H4 (cell line): Measurements from ENCODE around the gene CDYL2. TPM values are rescaled to one million over a fixed set of nuclear protein-coding genes. Genes with fewer than 3 reads are reported as not detected.

Experiments used
- DNase-seq: peaks from one replicate; pipeline ENCODE4 v3.0.0-alpha.2; 2015; ENCODE audit warnings: low spot score
- total RNA-seq: library from RNA; depleted of rRNA; stranded (reverse); fragments of >200 nt; shearing (Covaris generic); gene quantifications from 2 replicates; pipeline ENCODE4 v1.2.3, GENCODE V29; 2014

CDYL2 gene
- total RNA-seq, 1 experiment from 2014 or later, result 5.7 TPM

DNA sequence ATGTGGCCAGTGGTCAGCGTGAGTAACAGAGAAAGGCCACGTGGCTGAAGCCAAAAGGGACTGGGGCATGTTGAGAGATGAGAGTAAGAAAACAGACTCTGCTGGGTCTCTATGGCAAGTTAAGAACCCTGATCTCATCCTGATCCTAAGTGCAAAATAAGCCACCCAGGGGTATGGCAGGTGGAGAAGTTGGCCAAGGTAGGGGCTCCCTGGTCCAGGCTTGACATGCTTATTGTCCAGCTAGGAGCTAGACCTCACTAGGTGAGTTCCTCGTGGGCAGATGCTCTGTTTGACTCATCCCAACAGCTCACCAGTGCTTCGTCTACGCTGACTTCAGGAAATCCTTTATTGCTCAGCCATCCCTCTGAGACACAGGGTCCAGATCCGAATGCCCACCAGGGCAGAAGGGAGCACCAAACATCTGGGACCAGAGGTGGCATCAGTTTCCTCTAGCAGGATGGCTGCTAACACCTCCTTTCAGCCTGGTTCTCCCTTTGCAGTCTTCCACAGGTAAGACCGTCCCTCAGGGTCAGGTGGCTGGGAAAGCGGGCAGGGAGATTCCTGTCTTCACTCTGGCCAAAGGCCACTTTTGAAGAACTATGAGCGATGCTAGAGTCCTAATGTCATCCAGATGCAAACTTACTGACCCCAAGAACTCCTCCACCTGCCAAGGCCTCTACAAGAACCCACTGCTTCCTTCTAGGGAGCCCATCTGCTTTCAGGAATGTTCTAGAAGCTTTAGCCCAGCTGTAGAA, 99.5 kb downstream of the CDYL2 start:
- no peak for DNase-seq

- no peak for DNase-seq
Observed at GRCh38 chr16:80703131-80704071, 101.0 kb downstream of the CDYL2 start.

- DNase-seq, result no peak
Observed at GRCh38 chr16:80702696-80703095, 101.7 kb downstream of the CDYL2 start.

GRCh38 chr16:80700558-80700957, 103.8 kb downstream of the CDYL2 start:
- no peak for DNase-seq

GRCh38 chr16:80695020-80695419, 109.4 kb downstream of the CDYL2 start:
- no peak for DNase-seq

GRCh38 chr16:80693553-80693952, 110.8 kb downstream of the CDYL2 start:
- no peak for DNase-seq

DNA sequence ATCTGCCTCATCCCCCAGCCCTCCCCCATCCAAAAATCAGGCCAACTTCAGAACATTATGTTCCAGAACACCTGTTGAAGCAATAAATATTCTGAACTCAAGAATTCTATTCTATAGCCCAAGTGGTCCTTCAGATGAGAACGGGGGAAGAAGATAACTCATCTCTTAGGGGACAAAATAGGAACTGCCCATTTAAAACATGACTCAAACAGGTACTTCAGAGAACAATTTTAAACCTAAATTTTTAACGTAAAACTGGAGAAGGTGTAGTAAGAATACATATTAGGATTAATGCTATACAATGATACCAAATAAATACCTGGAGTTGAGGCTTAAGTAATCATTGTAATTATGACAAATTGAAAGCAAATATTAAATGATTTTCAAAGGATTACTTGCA, 112.1 kb downstream of the CDYL2 start:
- no peak for DNase-seq

DNA sequence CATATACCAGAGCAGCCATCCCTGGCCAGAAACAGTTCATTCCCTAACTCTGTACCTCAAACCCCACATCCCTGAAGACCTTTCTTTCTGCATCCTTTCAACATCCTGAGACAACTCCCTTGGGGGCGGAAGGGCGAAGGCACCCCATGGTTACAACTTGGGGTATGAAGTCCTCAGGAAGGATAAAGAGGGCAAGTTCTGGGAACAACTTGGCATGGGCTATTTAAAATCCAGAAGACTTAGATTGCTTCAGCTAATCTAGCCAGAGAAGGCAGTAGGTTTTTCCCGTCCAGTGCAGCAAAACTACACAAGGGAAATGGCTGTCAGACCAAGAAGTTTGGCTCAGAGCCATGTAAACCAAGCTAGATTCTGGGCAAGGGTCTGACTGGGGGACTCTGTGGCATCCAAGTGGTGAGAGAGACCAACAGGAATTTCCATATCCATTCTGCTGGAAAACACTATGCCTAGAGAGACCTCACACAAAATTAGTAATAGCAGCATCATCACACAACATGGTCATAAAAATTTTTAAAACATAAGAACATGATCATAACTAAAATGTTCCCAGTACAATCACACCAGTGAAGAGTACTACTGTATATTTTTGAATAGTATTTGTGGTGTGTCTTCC, 113.2 kb downstream of the CDYL2 start:
- DNase-seq, result no peak

DNA sequence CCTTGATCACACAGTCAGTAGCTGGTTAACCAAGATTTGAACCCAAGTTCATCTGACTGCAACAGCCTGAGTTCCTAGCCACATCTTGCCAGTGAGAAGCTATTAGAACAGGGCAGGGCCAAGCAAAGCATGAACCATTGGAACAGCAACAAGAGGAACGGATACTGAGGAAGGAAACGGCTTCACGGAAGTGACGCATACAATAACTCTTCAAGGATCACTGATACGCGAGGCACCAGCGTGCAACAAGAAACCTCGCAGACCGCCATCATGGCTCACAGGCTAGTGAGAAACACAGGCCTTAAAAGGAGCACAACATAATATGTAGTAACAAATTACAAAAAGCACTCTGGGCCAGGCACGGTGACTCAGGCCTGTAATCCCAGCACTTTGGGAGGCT, 114.9 kb downstream of the CDYL2 start:
- no peak for DNase-seq

- no peak for DNase-seq
Observed at GRCh38 chr16:80687606-80688005, 116.8 kb downstream of the CDYL2 start.

DNA sequence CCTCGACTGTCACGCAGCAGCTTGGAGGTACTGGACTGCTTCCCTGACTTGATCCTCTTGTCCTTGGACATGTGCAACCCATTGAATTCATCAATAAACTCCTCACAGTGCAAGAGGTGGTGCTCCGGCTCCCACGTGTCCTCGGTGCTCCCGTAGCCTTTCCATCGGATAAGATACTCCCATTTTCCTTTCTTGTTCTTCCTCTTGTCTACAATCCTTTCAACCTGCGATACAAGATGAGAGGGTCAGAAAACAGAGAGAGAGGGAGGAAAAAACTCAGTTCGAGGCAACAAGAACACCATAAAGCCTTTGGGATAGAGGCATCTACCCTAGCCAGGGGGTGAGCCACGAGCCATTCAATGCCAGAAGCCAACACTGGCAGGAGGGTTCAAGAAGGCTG, 119.5 kb downstream of the CDYL2 start:
- DNase-seq, result no peak

- DNase-seq, result no peak
Observed at GRCh38 chr16:80684136-80684765, 120.1 kb downstream of the CDYL2 start.

GRCh38 chr16:80683646-80684045, 120.8 kb downstream of the CDYL2 start:
- DNase-seq, result no peak

DNA sequence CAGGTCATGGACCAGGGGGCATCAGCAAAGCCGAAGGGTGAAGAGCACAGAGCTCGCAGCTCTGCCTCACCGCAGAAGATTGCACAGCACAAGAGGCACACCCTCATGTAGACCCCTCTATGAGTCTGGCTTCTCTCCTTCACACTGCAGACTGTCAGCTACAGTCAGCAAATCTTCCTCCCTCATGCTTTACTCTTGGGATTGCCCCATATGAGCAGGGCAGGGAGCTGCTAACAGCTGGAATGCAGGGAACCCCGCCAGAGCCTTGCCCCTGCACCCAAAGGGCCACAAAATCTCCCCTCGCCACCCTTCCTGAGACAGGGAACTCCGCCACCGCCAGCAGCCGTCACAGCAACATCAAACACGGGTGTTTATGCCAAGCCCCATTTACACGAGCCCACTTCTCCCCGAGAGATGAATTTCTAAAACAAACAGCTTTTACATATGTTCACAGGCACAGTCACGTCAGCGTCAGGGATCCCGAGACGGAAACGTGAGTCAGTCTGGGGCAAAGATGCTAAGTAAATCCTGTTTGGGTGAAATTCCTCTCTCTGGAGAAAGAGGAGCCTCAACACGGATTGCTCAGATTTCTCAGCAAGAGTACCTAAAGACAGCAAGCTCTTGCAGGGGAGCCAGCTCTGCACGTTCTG, 121.9 kb downstream of the CDYL2 start:
- peak; percentile 39 for DNase-seq

GRCh38 chr16:80681436-80681835, 123.0 kb downstream of the CDYL2 start:
- peak; percentile 19 for DNase-seq

GRCh38 chr16:80680839-80681238, 123.6 kb downstream of the CDYL2 start:
- no peak for DNase-seq

DNA sequence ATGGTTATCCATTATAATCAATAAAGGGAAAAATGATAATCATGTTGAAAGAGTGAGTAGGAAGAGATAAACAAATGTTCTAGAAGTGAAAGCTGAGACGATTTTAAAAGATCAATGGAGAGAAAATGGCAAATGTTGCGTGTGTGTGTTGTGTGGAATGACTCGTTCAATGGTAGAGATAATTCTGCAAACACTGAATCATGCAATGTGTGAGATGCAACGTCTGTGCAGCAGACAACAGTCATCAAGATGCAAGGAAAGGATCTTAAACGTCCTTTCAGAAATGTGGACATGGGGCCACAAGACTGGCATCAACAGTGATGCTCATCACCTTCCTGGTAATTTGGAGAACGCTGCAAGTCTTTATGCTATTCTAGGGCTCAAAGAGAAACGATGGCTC, 124.4 kb downstream of the CDYL2 start:
- no peak for DNase-seq

DNA sequence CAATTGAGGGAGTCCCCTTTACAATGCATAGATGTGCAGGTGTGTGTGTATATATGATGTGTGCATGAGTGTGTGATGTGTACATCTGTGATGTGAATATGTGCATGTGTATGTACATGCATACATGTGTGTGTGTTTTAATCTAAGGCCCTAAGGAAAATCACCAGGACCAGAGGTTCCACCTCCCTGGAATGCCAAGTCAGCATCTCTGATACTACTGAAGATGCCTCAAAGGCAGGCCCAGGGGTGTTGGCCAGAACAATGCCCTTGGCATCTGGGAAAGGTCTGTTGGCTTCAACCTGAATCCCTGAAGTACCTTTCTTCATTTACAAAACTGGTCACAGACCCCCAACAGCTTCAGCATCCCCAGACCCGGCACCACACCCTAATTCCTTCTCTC, 129.5 kb downstream of the CDYL2 start:
- DNase-seq, result no peak

DNA sequence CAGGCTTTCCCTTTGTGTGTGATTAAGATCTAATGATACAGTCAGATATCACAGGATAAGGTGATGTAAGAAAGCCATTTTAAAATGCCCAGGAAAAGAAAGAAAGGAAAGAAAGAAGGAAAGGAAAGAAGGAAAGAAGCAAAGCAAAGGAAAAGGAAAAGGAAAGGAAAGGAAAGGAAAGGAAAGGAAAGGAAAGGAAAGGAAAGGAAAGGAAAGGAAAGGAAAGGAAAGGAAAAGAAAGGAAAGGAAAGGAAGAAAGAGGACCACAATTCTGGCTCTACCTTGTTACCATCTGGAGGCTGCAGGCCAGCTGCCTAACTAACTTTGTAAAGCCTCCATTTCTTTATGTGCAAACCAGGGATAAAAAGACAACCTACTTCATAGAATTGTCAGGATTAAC, 132.0 kb downstream of the CDYL2 start:
- no peak for DNase-seq

DNA sequence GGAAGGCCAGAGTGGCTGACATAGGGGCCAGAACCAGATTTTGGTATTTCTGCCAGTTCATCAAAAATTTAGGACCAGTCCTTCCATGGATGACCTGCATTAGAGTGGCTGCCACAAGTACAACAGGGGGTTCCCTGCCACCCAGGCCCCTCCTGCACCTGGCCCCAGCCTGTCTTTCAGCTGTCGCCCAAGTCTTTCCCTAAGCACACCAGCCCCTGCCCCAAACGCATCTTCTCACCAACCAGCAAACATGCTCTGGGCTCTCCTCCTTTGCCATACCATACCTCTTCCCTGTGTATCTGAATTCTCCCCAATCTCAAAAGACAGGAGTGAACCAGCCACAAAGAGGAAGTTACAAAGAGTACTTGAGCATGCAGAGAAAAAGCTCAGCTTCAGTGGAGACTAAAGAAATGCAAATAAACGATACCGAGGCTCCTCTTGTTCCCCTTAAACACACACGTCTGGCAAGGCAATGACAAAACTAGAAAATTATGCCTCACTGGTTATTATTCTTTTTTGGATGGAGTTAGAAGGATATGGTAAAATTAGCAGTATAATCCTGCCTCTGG, 133.0 kb downstream of the CDYL2 start:
- no peak for DNase-seq
